ENCODE data around the gene CLECL1. TPM values are rescaled to one million over a fixed set of nuclear protein-coding genes. Genes with fewer than 3 reads are reported as not detected.

CLECL1 gene
- total and polyA plus RNA-seq, 4 donors = 0.17 to 0.42 (median 0.35) TPM

DNA sequence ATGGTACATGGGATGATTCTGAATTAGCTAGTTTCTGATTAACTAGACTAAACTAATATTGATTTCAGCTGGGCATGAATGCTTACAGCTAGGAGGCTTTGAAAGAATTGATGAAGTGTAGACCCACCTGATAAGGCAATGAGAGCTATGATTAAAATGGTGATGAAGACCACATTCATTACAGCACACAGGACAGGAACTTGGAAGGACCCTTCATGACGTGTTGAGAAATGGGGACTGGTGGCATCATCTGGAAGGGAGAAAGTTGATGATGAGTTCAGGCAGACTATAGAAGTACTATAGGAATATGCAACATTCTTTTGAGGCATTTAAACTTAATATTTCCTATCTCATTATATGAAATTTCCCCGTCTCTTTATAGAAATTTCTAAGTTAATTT lies 23.3 kb upstream of the CLECL1 start:
- no peaks in the 10 kb centered on the region for H3K9me3 ChIP-seq (ENCODE audit: control insufficient read depth in 4 of 4, low read length in 3 of 4)
- peaks cover 0 to 3% (median 0%) of the 10 kb centered on the region in 4 donors for H3K4me1 ChIP-seq (ENCODE audit: control insufficient read depth in 4 of 4, insufficient read depth in 4 of 4, low read length in 3 of 4)
- peaks cover 0 to 2% (median 0%) of the 10 kb centered on the region in 4 donors for H3K27me3 ChIP-seq (ENCODE audit: control insufficient read depth in 4 of 4, insufficient read depth in 4 of 4, low read length in 3 of 4)
- no peak overlapping the region for H3K9ac ChIP-seq (ENCODE audit: low read depth in 1 of 2, low read length in 2 of 2)
- DNase-seq (ENCODE audit: low spot score) = no peak
- no peak overlapping the region for H3K27ac ChIP-seq (ENCODE audit: low read depth in 1 of 2, low read length in 2 of 2)
- 74% methylated on average over 2 of the region's 2 CpGs for WGBS
- TF ChIP-seq EGR1 (IDR thresholded peaks at IDR 0.05; ENCODE audit: low read depth in 2 of 2) (no peak), REST (IDR thresholded peaks at IDR 0.05) (no peak), HNF4A (conservative IDR thresholded peaks at IDR 0.05) (no peak), RAD21 (IDR thresholded peaks at IDR 0.05) (no peak), RXRA (IDR thresholded peaks at IDR 0.05) (no peak), SP1 (IDR thresholded peaks at IDR 0.05) (no peak), JUND (IDR thresholded peaks at IDR 0.05) (no peak), FOXA1 (IDR thresholded peaks at IDR 0.05) (no peak), NR2F2 (IDR thresholded peaks at IDR 0.05) (no peak), YY1 (IDR thresholded peaks at IDR 0.05) (no peak), FOXA2 (IDR thresholded peaks at IDR 0.05) (no peak)
- TF ChIP-seq, protein P1, sequence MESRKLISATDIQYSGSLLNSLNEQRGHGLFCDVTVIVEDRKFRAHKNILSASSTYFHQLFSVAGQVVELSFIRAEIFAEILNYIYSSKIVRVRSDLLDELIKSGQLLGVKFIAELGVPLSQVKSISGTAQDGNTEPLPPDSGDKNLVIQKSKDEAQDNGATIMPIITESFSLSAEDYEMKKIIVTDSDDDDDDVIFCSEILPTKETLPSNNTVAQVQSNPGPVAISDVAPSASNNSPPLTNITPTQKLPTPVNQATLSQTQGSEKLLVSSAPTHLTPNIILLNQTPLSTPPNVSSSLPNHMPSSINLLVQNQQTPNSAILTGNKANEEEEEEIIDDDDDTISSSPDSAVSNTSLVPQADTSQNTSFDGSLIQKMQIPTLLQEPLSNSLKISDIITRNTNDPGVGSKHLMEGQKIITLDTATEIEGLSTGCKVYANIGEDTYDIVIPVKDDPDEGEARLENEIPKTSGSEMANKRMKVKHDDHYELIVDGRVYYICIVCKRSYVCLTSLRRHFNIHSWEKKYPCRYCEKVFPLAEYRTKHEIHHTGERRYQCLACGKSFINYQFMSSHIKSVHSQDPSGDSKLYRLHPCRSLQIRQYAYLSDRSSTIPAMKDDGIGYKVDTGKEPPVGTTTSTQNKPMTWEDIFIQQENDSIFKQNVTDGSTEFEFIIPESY (IDR thresholded peaks at IDR 0.05) = no peak
- TF ChIP-seq, protein P2, sequence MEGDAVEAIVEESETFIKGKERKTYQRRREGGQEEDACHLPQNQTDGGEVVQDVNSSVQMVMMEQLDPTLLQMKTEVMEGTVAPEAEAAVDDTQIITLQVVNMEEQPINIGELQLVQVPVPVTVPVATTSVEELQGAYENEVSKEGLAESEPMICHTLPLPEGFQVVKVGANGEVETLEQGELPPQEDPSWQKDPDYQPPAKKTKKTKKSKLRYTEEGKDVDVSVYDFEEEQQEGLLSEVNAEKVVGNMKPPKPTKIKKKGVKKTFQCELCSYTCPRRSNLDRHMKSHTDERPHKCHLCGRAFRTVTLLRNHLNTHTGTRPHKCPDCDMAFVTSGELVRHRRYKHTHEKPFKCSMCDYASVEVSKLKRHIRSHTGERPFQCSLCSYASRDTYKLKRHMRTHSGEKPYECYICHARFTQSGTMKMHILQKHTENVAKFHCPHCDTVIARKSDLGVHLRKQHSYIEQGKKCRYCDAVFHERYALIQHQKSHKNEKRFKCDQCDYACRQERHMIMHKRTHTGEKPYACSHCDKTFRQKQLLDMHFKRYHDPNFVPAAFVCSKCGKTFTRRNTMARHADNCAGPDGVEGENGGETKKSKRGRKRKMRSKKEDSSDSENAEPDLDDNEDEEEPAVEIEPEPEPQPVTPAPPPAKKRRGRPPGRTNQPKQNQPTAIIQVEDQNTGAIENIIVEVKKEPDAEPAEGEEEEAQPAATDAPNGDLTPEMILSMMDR (IDR thresholded peaks at IDR 0.05; ENCODE audit: low read depth, low read length, missing input control) = no peak
- H3K4me3 ChIP-seq (ENCODE audit: low read depth in 1 of 3, low read length in 3 of 3) = no peak overlapping the region
- peaks cover 0 to 1% (median 0%) of the 10 kb centered on the region in 4 donors for H3K36me3 ChIP-seq (ENCODE audit: control insufficient read depth in 4 of 4, insufficient read depth in 3 of 4, low read depth in 1 of 4, low read length in 3 of 4)

DNA sequence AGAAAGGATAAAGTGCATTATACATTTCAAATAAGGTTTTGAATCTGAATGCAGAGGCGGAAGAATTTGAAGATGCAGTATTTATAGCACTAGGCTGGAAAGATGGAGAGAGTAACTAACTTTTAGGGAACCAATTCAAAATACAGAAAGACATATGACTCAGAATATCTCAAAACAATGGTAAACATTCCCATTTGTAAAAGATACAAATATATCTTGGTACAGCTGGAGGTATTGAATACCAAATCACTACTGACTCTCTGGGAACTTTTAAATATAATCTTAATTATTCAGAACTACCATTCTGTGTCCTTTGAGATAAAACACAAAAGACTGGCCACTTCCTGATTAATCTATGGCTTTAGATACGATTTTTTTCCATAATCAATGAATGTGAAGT lies 22.7 kb upstream of the CLECL1 start:
- WGBS = 62% methylated on average over 2 of the region's 2 CpGs
- no peaks in the 10 kb centered on the region for H3K9me3 ChIP-seq (ENCODE audit: control insufficient read depth in 4 of 4, low read length in 3 of 4)
- H3K27ac ChIP-seq (ENCODE audit: low read depth in 1 of 2, low read length in 2 of 2) = no peak overlapping the region
- peaks cover 0 to 9% (median 2%) of the 10 kb centered on the region in 4 donors for H3K4me1 ChIP-seq (ENCODE audit: control insufficient read depth in 4 of 4, insufficient read depth in 4 of 4, low read length in 3 of 4)
- H3K4me3 ChIP-seq (ENCODE audit: low read depth in 1 of 3, low read length in 3 of 3) = no peak overlapping the region
- DNase-seq (ENCODE audit: low spot score) = no peak
- H3K27me3 ChIP-seq (ENCODE audit: control insufficient read depth in 4 of 4, insufficient read depth in 4 of 4, low read length in 3 of 4) = peaks cover 0 to under 1% (median 0%) of the 10 kb centered on the region in 4 donors
- no peak overlapping the region for H3K9ac ChIP-seq (ENCODE audit: low read depth in 1 of 2, low read length in 2 of 2)
- H3K36me3 ChIP-seq (ENCODE audit: control insufficient read depth in 4 of 4, insufficient read depth in 3 of 4, low read depth in 1 of 4, low read length in 3 of 4) = peaks cover 0 to 1% (median 0%) of the 10 kb centered on the region in 4 donors
- no peak for TF ChIP-seq GABPA (IDR thresholded peaks at IDR 0.05 in 1 of 2, conservative IDR thresholded peaks at IDR 0.05 in 1 of 2)
- no peak for TF ChIP-seq SP1 (IDR thresholded peaks at IDR 0.05)
- no peak for TF ChIP-seq EGR1 (IDR thresholded peaks at IDR 0.05; ENCODE audit: low read depth in 2 of 2)
- no peak for TF ChIP-seq ATF3 (IDR thresholded peaks at IDR 0.05)
- TF ChIP-seq YY1 (IDR thresholded peaks at IDR 0.05) = no peak
- TF ChIP-seq, protein P1 (IDR thresholded peaks at IDR 0.05) = no peak
- no peak for TF ChIP-seq HNF4G (IDR thresholded peaks at IDR 0.05)
- TF ChIP-seq, protein P3, sequence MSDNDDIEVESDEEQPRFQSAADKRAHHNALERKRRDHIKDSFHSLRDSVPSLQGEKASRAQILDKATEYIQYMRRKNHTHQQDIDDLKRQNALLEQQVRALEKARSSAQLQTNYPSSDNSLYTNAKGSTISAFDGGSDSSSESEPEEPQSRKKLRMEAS (IDR thresholded peaks at IDR 0.05) = no peak
- TF ChIP-seq FOXA2 (IDR thresholded peaks at IDR 0.05) = no peak
- TF ChIP-seq JUND (IDR thresholded peaks at IDR 0.05) = no peak
- no peak for TF ChIP-seq FOXA1 (IDR thresholded peaks at IDR 0.05)
- no peak for TF ChIP-seq RAD21 (IDR thresholded peaks at IDR 0.05)
- TF ChIP-seq, protein P2 (IDR thresholded peaks at IDR 0.05; ENCODE audit: low read depth, low read length, missing input control) = no peak
- no peak for TF ChIP-seq RXRA (IDR thresholded peaks at IDR 0.05)

All from liver (tissue), 9 donors.